HFFc6 (cell line): ENCODE measurements around the gene SLC38A4. TPM values are rescaled to one million over a fixed set of nuclear protein-coding genes. Genes with fewer than 3 reads are reported as not detected.
"Not testable (repeated sequence)": the region's sequence is repeated elsewhere in the genome, so short reads cannot be mapped to it uniquely, and the experiment has no call there.

Experiments
- DNase-seq: peaks from one replicate; pipeline ENCODE4 v3.0.0-alpha.2; 2018
- H3K27ac Mint-ChIP-seq: 2 replicates; pipeline ENCODE4 v1.8.0; 2020; ENCODE audit warnings: mild to moderate bottlenecking, mixed read lengths
- H3K27me3 Mint-ChIP-seq: 2 replicates; pipeline ENCODE4 v1.8.0; 2021; ENCODE audit warnings: mild to moderate bottlenecking, moderate library complexity, mixed read lengths; ENCODE audit not compliant: insufficient read depth
- H3K36me3 Mint-ChIP-seq: 2 replicates; pipeline ENCODE4 v1.8.0; 2021; ENCODE audit warnings: low read depth, mixed read lengths
- H3K4me1 Mint-ChIP-seq: 2 replicates; pipeline ENCODE4 v1.8.0; 2020; ENCODE audit warnings: low read depth, mixed read lengths
- H3K4me3 Mint-ChIP-seq: 2 replicates; pipeline ENCODE4 v1.8.0; 2020; ENCODE audit warnings: mild to moderate bottlenecking, moderate library complexity, mixed read lengths
- H3K9me3 Mint-ChIP-seq: 2 replicates; pipeline ENCODE4 v1.8.0; 2020; ENCODE audit warnings: mild to moderate bottlenecking, mixed read lengths
- total RNA-seq, 6 experiments: library from RNA; stranded (reverse); fragmentation: NEBNext Ultra II Directional; extraction: Animal tissue kit (Norgen Biotek cat#: 25700); gene quantifications; 2 replicates in 1 of 6; 3 replicates in 5 of 6; pipeline ENCODE4 v1.2.3, GENCODE V29; 2021
- TF ChIP-seq, protein P1 (sequence below): fragments of 200-600 bp; sonication (generic); IDR thresholded peaks from 2 replicates; pipeline ENCODE4 v1.5.0; 2021; ENCODE audit warnings: antibody characterized with exemption, mild to moderate bottlenecking

SLC38A4 gene
- total RNA-seq, 6 experiments from 2014 or later = 8.5 to 14.2 (median 10.7) TPM

DNA sequence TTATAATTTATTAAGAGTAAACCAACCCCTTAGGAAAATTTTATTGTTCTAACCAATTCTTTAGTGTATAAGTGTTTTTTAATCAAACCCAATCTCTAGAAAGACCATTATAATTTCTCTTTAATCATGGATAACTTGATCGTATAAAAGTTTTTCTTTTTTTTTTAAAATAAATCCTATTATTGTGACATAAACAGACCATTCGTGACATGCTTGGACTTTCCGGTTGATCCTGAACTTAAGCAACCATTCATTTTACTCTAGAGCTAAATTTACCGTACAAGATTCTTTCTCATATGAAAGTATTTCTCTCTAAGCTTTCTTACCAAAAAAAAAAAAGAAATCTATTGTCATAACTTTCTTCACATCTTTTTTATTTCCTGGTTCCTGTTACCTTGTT is 32.6 kb upstream of the SLC38A4 start:
- H3K27me3 Mint-ChIP-seq = no peaks in the 10 kb centered on the region
- H3K4me1 Mint-ChIP-seq = no peaks in the 10 kb centered on the region
- H3K4me3 Mint-ChIP-seq = no peak overlapping the region
- no peak for DNase-seq
- H3K36me3 Mint-ChIP-seq = peaks cover 52% of the 10 kb centered on the region
- H3K9me3 Mint-ChIP-seq = peaks cover 70% of the 10 kb centered on the region
- TF ChIP-seq, protein P1, sequence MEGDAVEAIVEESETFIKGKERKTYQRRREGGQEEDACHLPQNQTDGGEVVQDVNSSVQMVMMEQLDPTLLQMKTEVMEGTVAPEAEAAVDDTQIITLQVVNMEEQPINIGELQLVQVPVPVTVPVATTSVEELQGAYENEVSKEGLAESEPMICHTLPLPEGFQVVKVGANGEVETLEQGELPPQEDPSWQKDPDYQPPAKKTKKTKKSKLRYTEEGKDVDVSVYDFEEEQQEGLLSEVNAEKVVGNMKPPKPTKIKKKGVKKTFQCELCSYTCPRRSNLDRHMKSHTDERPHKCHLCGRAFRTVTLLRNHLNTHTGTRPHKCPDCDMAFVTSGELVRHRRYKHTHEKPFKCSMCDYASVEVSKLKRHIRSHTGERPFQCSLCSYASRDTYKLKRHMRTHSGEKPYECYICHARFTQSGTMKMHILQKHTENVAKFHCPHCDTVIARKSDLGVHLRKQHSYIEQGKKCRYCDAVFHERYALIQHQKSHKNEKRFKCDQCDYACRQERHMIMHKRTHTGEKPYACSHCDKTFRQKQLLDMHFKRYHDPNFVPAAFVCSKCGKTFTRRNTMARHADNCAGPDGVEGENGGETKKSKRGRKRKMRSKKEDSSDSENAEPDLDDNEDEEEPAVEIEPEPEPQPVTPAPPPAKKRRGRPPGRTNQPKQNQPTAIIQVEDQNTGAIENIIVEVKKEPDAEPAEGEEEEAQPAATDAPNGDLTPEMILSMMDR = no peak
- H3K27ac Mint-ChIP-seq = no peak overlapping the region

DNA sequence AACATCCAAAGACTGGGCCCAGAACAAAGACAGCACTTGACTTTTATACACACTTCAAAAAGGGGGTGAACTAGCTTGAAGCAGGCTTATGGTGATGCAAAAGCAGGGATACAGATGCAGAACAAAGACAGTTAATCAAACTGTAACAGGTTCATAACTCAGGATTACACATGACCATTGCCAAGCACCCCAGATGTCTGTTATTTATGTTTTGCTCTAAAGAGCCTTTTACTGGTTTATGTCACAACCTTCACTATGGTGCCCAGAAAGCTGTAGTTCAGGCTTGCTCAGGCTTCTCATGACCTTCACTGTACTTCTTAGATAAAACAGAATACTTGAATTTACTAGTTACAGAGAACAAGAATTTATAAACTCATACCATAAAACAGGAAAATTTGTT is 31.7 kb upstream of the SLC38A4 start:
- H3K9me3 Mint-ChIP-seq = peaks cover 61% of the 10 kb centered on the region
- TF ChIP-seq, protein P1 = no peak
- no peak for DNase-seq
- H3K36me3 Mint-ChIP-seq = peaks cover 43% of the 10 kb centered on the region
- no peaks in the 10 kb centered on the region for H3K27me3 Mint-ChIP-seq
- H3K4me1 Mint-ChIP-seq = no peaks in the 10 kb centered on the region
- no peak overlapping the region for H3K4me3 Mint-ChIP-seq
- H3K27ac Mint-ChIP-seq = no peak overlapping the region

- peaks cover 36% of the 10 kb centered on the region for H3K36me3 Mint-ChIP-seq
- no peak for DNase-seq
- no peak overlapping the region for H3K27ac Mint-ChIP-seq
- H3K4me3 Mint-ChIP-seq = no peak overlapping the region
- H3K9me3 Mint-ChIP-seq = peaks cover 52% of the 10 kb centered on the region
- no peaks in the 10 kb centered on the region for H3K27me3 Mint-ChIP-seq
- H3K4me1 Mint-ChIP-seq = no peaks in the 10 kb centered on the region
- TF ChIP-seq, protein P1 = no peak
Measured at GRCh38 chr12:46855760-46856159, 30.0 kb upstream of the SLC38A4 start.

- H3K27ac Mint-ChIP-seq, H3K27me3 Mint-ChIP-seq, H3K4me1 Mint-ChIP-seq, DNase-seq, H3K4me3 Mint-ChIP-seq: not testable (repeated sequence)
- Mint-ChIP-seq H3K9me3 (peaks cover 38% of the 10 kb centered on the region), H3K36me3 (peaks cover 26% of the 10 kb centered on the region)
Measured at GRCh38 chr12:46854188-46854587, 28.4 kb upstream of the SLC38A4 start.

DNA sequence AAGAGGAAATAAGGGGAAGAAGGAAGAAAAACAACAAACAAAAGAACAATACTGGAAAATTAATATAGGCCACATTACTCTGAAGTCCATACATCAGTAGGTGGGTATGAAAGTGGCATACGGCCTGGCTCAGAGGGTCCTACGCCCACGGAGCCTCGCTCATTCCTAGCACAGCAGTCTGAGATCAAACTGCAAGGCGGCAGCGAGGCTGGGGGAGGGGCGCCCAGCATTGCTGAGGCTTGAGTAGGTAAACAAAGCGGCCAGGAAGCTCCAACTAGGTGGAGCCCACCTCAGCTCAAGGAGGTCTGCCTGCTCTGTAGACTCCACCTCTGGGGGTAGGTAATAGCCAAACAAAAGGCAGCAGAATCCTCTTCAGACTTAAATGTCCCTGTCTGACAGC is 23.0 kb upstream of the SLC38A4 start:
- H3K4me3 Mint-ChIP-seq, H3K36me3 Mint-ChIP-seq, H3K27me3 Mint-ChIP-seq, DNase-seq, H3K4me1 Mint-ChIP-seq, H3K9me3 Mint-ChIP-seq, H3K27ac Mint-ChIP-seq: not testable (repeated sequence)

- no peak for DNase-seq
- Mint-ChIP-seq H3K4me3 (no peak overlapping the region), H3K36me3 (peaks cover 6% of the 10 kb centered on the region; the same call in 1 of the 2 replicates), H3K9me3 (no peaks in the 10 kb centered on the region), H3K27ac (no peak overlapping the region), H3K4me1 (peaks cover 6% of the 10 kb centered on the region), H3K27me3 (no peaks in the 10 kb centered on the region)
- TF ChIP-seq, protein P1 = no peak
Measured at GRCh38 chr12:46847001-46847400, 21.2 kb upstream of the SLC38A4 start.

DNA sequence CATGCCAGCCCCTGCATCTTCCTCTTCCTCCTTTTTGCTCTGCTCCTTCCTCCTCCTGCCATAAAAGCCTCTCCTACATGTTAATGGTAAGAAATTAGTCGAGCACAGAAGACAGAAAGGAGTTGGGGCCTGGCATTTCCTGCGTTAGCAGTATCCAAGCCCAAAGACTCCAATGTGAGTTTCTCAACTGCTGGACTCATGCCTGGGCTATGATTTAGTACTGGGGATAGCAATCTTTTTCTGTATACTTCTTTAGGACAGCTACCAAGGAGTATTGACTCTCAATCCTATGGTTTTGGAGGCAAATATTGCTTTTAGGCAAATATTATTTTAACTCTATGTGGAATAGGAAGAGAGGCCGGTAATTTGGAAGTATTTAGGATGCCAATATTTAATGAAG is 18.0 kb upstream of the SLC38A4 start:
- TF ChIP-seq, protein P1 = no peak
- peaks cover 6% of the 10 kb centered on the region; the same call in 1 of the 2 replicates for H3K27me3 Mint-ChIP-seq
- H3K36me3 Mint-ChIP-seq = no peaks in the 10 kb centered on the region
- DNase-seq = peak; percentile 10
- H3K9me3 Mint-ChIP-seq = no peaks in the 10 kb centered on the region
- H3K27ac Mint-ChIP-seq = peak overlapping the region; percentile 18; the same call in 1 of the 2 replicates
- H3K4me3 Mint-ChIP-seq = no peak overlapping the region
- H3K4me1 Mint-ChIP-seq = peaks cover 27% of the 10 kb centered on the region
